Sigmoid colon (tissue), 4 donors: ENCODE results near the gene LRRN1.

Source experiments
- CTCF ChIP-seq, 4 experiments: fragments of 450-650 bp in 3 of 4; fragments of 200-600 bp in 1 of 4; IDR thresholded peaks; one replicate each; pipeline ENCODE4 v1.5.1; 2016 to 2019; ENCODE audit warnings: antibody characterized with exemption in 4 of 4, mild to moderate bottlenecking in 3 of 4, moderate library complexity in 2 of 4
- EP300 ChIP-seq, 4 donors: sonication (generic); formaldehyde crosslinking; IDR thresholded peaks; one replicate each; pipeline ENCODE4 v1.6.1; 2017; ENCODE audit warnings: antibody characterized with exemption in 4 of 4
- POLR2A ChIP-seq, 2 donors: fragments of 450-650 bp; IDR thresholded peaks; one replicate each; pipeline ENCODE4 v1.6.1; 2016; ENCODE audit warnings: antibody characterized with exemption in 2 of 2, mild to moderate bottlenecking in 2 of 2, moderate library complexity in 2 of 2
- POLR2AphosphoS5 ChIP-seq, 4 donors: sonication (generic); formaldehyde crosslinking; IDR thresholded peaks; one replicate each; pipeline ENCODE4 v1.6.1; 2017; ENCODE audit warnings: antibody characterized with exemption in 4 of 4

GRCh38 chr3:3862534-3862933, 63.3 kb downstream of the LRRN1 start:
- TF ChIP-seq POLR2AphosphoS5 (IDR thresholded peaks at IDR 0.05) (no peak), POLR2A (IDR thresholded peaks at IDR 0.05) (no peak), CTCF (IDR thresholded peaks at IDR 0.05) (no peak), EP300 (IDR thresholded peaks at IDR 0.05) (no peak)
